Nephron (organoid): ENCODE data around the gene CUX1.
A peak's percentile ranks its signal among the peaks of the same experiment; 100 is the strongest.

Experiments
- H3K27ac Mint-ChIP-seq, 3 experiments: 2 replicates each; pipeline ENCODE4 v1.8.0; 2020; ENCODE audit warnings: mixed read lengths in 3 of 3, mild to moderate bottlenecking in 2 of 3, moderate library complexity in 1 of 3
- H3K27me3 Mint-ChIP-seq: 2 replicates; pipeline ENCODE4 v1.8.0; 2021; ENCODE audit warnings: low read depth, mild to moderate bottlenecking, moderate library complexity, mixed read lengths
- H3K36me3 Mint-ChIP-seq: 2 replicates; pipeline ENCODE4 v1.8.0; 2020; ENCODE audit warnings: low read depth, mixed read lengths
- H3K4me1 Mint-ChIP-seq: 2 replicates; pipeline ENCODE4 v1.8.0; 2020; ENCODE audit warnings: mixed read lengths
- H3K4me3 Mint-ChIP-seq, 3 experiments: 2 replicates each; pipeline ENCODE4 v1.8.0; 2020; ENCODE audit warnings: mild to moderate bottlenecking in 3 of 3, mixed read lengths in 3 of 3, moderate library complexity in 2 of 3
- H3K9me3 Mint-ChIP-seq: 2 replicates; pipeline ENCODE4 v1.8.0; 2020; ENCODE audit warnings: mixed read lengths
- CTCF ChIP-seq, 3 experiments: fragments of 200-600 bp; sonication (generic); IDR thresholded peaks; one replicate each; pipeline ENCODE4 v1.5.0; 2021; ENCODE audit warnings: antibody characterized with exemption in 3 of 3; ENCODE audit not compliant: unreplicated experiment in 3 of 3

Gene CUX1

GRCh38 chr7:101853684-101854083, 36.3 kb downstream of the CUX1 start:
- Mint-ChIP-seq H3K27me3 (no peaks in the 10 kb centered on the region), H3K36me3 (peaks cover 27% of the 10 kb centered on the region), H3K4me1 (peaks cover 43% of the 10 kb centered on the region), H3K27ac (peak overlapping the region in 1 of 3 experiments; percentile 7), H3K4me3 (no peak overlapping the region), H3K9me3 (peaks cover 9% of the 10 kb centered on the region)
- no peak for TF ChIP-seq CTCF (IDR thresholded peaks at IDR 0.05; ENCODE audit: unreplicated experiment in 3 of 3)

GRCh38 chr7:101854084-101854865, 36.8 kb downstream of the CUX1 start:
- Mint-ChIP-seq H3K27me3 (no peaks in the 10 kb centered on the region), H3K36me3 (peaks cover 21% of the 10 kb centered on the region), H3K9me3 (peaks cover 4% of the 10 kb centered on the region), H3K4me1 (peaks cover 49% of the 10 kb centered on the region), H3K4me3 (no peak overlapping the region), H3K27ac (peak overlapping the region in 1 of 3 experiments; percentile 32)
- no peak for TF ChIP-seq CTCF (IDR thresholded peaks at IDR 0.05; ENCODE audit: unreplicated experiment in 3 of 3)

- Mint-ChIP-seq H3K36me3 (peaks cover 5% of the 10 kb centered on the region), H3K27me3 (no peaks in the 10 kb centered on the region), H3K9me3 (no peaks in the 10 kb centered on the region), H3K27ac (peak overlapping the region; percentile 50 to 97 (median 91)), H3K4me3 (peak overlapping the region; percentile 51 to 66 (median 63)), H3K4me1 (peaks cover 70% of the 10 kb centered on the region)
- peak in 1 of 3 experiments; percentile 11 for TF ChIP-seq CTCF (IDR thresholded peaks at IDR 0.05; ENCODE audit: unreplicated experiment in 3 of 3)
These were observed 39.3 kb downstream of the CUX1 start for GRCh38 chr7:101856473-101857357.

GRCh38 chr7:101857358-101857811, 40.0 kb downstream of the CUX1 start:
- no peaks in the 10 kb centered on the region for H3K27me3 Mint-ChIP-seq
- no peaks in the 10 kb centered on the region for H3K9me3 Mint-ChIP-seq
- peak overlapping the region; percentile 50 to 97 (median 91) for H3K27ac Mint-ChIP-seq
- no peaks in the 10 kb centered on the region for H3K36me3 Mint-ChIP-seq
- peaks cover 75% of the 10 kb centered on the region for H3K4me1 Mint-ChIP-seq
- H3K4me3 Mint-ChIP-seq = peak overlapping the region in 2 of 3 experiments; percentile 51 to 66
- no peak for TF ChIP-seq CTCF (IDR thresholded peaks at IDR 0.05; ENCODE audit: unreplicated experiment in 3 of 3)

- peaks cover 81% of the 10 kb centered on the region for H3K4me1 Mint-ChIP-seq
- peak overlapping the region; percentile 50 to 86 (median 84) for H3K27ac Mint-ChIP-seq
- peak overlapping the region in 2 of 3 experiments; percentile 2 to 34 for H3K4me3 Mint-ChIP-seq
- TF ChIP-seq CTCF (IDR thresholded peaks at IDR 0.05; ENCODE audit: unreplicated experiment in 3 of 3) = no peak
- no peaks in the 10 kb centered on the region for H3K9me3 Mint-ChIP-seq
- H3K36me3 Mint-ChIP-seq = no peaks in the 10 kb centered on the region
- H3K27me3 Mint-ChIP-seq = no peaks in the 10 kb centered on the region
These were observed 41.3 kb downstream of the CUX1 start for GRCh38 chr7:101858437-101859385.
